PC-9 (cell line): ENCODE measurements around the gene SGSH. TPM values are rescaled to one million over a fixed set of nuclear protein-coding genes. Genes with fewer than 3 reads are reported as not detected.

Source experiments
- BruUV-seq: library from RNA; stranded (reverse); fragments of 400-500 nt; replicated peaks from 2 replicates; lab custom pipeline; 2021; lab: Mats Ljungman, UMichigan
- CTCF ChIA-PET: fragments of 300-600 bp; sonication (Branson Sonifier 250); formaldehyde crosslinking; loops from one replicate; lab custom pipeline; 2022; ENCODE audit warnings: antibody characterized with exemption; lab: Charles Lee
- POLR2A ChIA-PET: fragments of 300-600 bp; sonication (Branson Sonifier 250); formaldehyde crosslinking; loops from one replicate; lab custom pipeline; 2022; ENCODE audit warnings: antibody characterized with exemption; ENCODE audit not compliant: unreplicated experiment; lab: Charles Lee
- DNase-seq, 2 experiments: peaks; one replicate each; pipeline versions ENCODE4 v3.0.0 to v3.0.0-alpha.2; 2015 to 2022; ENCODE audit warnings: mixed read lengths in 1 of 2
- H2AFZ ChIP-seq: fragments of 200-600 bp; sonication (generic); 2 replicates; pipeline ENCODE4 v1.8.1; 2017; ENCODE audit warnings: antibody characterized with exemption
- H3F3A ChIP-seq: fragments of 200-600 bp; sonication (generic); 2 replicates; pipeline ENCODE4 v1.8.1; 2017; ENCODE audit warnings: antibody characterized with exemption, mild to moderate bottlenecking, low read depth; ENCODE audit not compliant: insufficient read depth
- H3K27ac ChIP-seq: fragments of 200-600 bp; sonication (generic); 2 replicates; pipeline ENCODE4 v1.6.1; 2016; ENCODE audit warnings: mixed run types
- H3K27me3 ChIP-seq: fragments of 200-600 bp; sonication (generic); 2 replicates; pipeline ENCODE4 v1.6.1; 2016; ENCODE audit warnings: low read depth, mixed run types; ENCODE audit not compliant: insufficient read depth
- H3K36me3 ChIP-seq: fragments of 200-600 bp; sonication (generic); 2 replicates; pipeline ENCODE4 v1.6.1; 2016; ENCODE audit warnings: low read depth, mixed run types
- H3K4me1 ChIP-seq: fragments of 200-600 bp; sonication (generic); replicated peaks from 2 replicates; pipeline ENCODE4 v1.6.1; 2016; ENCODE audit warnings: mixed run types; ENCODE audit not compliant: insufficient read depth
- H3K4me2 ChIP-seq: fragments of 200-600 bp; sonication (generic); 2 replicates; pipeline ENCODE4 v1.6.1; 2017; ENCODE audit warnings: mixed run types
- H3K4me3 ChIP-seq: fragments of 200-600 bp; sonication (generic); 2 replicates; pipeline ENCODE4 v1.6.1; 2016; ENCODE audit warnings: mixed run types
- H3K79me2 ChIP-seq: fragments of 200-600 bp; sonication (generic); 2 replicates; pipeline ENCODE4 v1.6.1; 2017; ENCODE audit warnings: low read depth, mixed run types
- H3K9me2 ChIP-seq: fragments of 200-600 bp; sonication (generic); 2 replicates; pipeline ENCODE4 v1.8.1; 2017; ENCODE audit warnings: mild to moderate bottlenecking; ENCODE audit not compliant: insufficient read depth
- H3K9me3 ChIP-seq: fragments of 200-600 bp; sonication (generic); 2 replicates; pipeline ENCODE4 v1.8.1; 2016; ENCODE audit warnings: low read depth; ENCODE audit not compliant: insufficient read depth
- H4K20me1 ChIP-seq: fragments of 200-600 bp; sonication (generic); 2 replicates; pipeline ENCODE4 v1.8.1; 2017; ENCODE audit not compliant: insufficient read depth
- EZH2 ChIP-seq: fragments of 200-600 bp; sonication (generic); IDR thresholded peaks from 2 replicates; pipeline ENCODE4 v1.8.0; 2017; ENCODE audit warnings: antibody characterized with exemption, low read depth
- intact Hi-C: fragments of 100-400 bp; cut with micrococcal nuclease; formaldehyde crosslinking; loops from one replicate; pipeline ENCODE4 v1.10.0; 2022; ENCODE audit not compliant: unreplicated experiment
- total RNA-seq: library from RNA; stranded (reverse); gene quantifications from 2 replicates; pipeline ENCODE4 v1.2.3, GENCODE V29; 2021
- TF ChIP-seq, protein P1 (sequence below): fragments of 200-600 bp; sonication (generic); conservative IDR thresholded peaks from 2 replicates; pipeline ENCODE4 v1.6.1; 2017; ENCODE audit warnings: mixed run types, antibody characterized with exemption, mild to moderate bottlenecking, moderate library complexity

SGSH gene
- total RNA-seq, 1 experiment from 2014 or later, result 28.4 TPM

DNA sequence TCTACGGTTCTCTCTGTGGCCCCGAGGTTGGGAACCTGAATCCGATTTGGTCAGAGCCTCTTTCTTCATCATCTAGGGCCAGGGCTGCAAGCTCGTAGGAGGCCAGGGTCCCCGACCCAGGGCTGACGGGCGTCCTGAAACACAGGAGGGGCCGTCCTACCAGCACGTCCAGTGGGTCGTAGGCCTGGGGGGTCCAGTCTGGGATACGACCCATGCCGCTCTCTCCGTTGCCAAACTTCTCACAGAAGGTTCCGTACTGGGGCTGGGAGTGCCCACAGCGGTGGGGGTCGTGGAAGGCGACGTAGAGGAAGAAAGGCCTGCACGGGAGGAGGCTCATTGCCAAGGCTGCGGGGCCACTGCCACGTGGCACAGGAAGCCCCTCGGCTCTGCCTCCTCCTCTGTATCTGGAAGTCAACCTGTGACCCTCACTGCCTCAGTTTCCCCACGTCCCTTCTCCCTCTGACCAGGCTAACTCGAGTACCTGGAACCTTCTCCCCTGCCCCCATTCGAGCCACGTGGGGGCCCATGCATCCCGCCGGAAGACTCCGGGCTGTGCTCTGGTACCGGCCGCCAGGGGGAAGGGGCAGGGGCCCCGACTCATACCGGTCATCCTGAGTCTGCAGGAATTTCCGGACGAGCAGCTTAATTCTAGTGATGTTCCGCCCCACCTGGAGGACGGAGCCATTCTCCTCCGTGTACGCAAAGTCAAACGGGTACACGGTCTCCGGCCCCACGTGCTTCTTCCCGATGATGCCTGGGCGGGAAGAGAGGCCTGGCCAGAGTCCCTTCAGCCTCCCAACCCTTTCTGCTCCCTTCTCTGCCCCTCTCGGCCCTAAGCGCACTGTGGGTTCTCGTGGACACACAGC lies 5.9 kb downstream of the SGSH start:
- Histone ChIP-seq H3K27me3 (no peaks in the 10 kb centered on the region), H3K79me2 (no peaks in the 10 kb centered on the region), H2AFZ (no peak overlapping the region), H3K36me3 (no peaks in the 10 kb centered on the region), H3K27ac (no peak overlapping the region), H4K20me1 (no peaks in the 10 kb centered on the region; the same call in 1 of the 2 replicates), H3K4me3 (no peak overlapping the region), H3K9me2 (no peaks in the 10 kb centered on the region), H3K4me1 (peaks cover 2% of the 10 kb centered on the region; the same call in 1 of the 2 replicates), H3F3A (no peaks in the 10 kb centered on the region), H3K4me2 (no peak overlapping the region), H3K9me3 (no peaks in the 10 kb centered on the region)
- TF ChIP-seq, protein P1, sequence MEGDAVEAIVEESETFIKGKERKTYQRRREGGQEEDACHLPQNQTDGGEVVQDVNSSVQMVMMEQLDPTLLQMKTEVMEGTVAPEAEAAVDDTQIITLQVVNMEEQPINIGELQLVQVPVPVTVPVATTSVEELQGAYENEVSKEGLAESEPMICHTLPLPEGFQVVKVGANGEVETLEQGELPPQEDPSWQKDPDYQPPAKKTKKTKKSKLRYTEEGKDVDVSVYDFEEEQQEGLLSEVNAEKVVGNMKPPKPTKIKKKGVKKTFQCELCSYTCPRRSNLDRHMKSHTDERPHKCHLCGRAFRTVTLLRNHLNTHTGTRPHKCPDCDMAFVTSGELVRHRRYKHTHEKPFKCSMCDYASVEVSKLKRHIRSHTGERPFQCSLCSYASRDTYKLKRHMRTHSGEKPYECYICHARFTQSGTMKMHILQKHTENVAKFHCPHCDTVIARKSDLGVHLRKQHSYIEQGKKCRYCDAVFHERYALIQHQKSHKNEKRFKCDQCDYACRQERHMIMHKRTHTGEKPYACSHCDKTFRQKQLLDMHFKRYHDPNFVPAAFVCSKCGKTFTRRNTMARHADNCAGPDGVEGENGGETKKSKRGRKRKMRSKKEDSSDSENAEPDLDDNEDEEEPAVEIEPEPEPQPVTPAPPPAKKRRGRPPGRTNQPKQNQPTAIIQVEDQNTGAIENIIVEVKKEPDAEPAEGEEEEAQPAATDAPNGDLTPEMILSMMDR, result no peak
- no peak for TF ChIP-seq EZH2
- DNase-seq, result no peak
- BruUV-seq, result no TSS peak
- CTCF ChIA-PET, result no interaction called here
- intact Hi-C loops, result no loop called here
- POLR2A ChIA-PET, result no interaction called here

DNA sequence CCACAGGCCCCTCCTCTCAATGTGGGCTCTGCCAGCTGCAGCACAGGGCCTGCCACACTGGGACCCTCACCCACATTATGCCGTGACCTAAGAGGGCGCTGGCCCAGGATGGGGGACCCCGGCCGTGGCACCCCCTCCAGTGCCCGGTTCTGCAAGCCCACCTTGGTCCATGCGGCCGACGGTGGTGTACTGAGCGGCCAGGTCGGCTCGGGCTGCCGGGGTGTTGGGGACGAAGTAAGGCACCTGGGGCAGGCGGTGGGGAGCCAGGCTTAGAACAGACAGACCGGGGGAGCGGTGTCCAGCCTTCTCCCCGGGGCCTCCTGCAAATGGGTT lies 6.5 kb downstream of the SGSH start:
- H3K36me3 ChIP-seq, result no peaks in the 10 kb centered on the region
- no peak overlapping the region for H3K27ac ChIP-seq
- ChIA-PET CTCF (no interaction called here), POLR2A (no interaction called here)
- no peaks in the 10 kb centered on the region for H3K79me2 ChIP-seq
- no peaks in the 10 kb centered on the region for H3K9me2 ChIP-seq
- intact Hi-C loops, result no loop called here
- no peaks in the 10 kb centered on the region; the same call in 1 of the 2 replicates for H4K20me1 ChIP-seq
- no peaks in the 10 kb centered on the region for H3K4me1 ChIP-seq
- no peak overlapping the region for H3K4me2 ChIP-seq
- no peaks in the 10 kb centered on the region for H3K27me3 ChIP-seq
- no TSS peak for BruUV-seq
- TF ChIP-seq, protein P1, result no peak
- TF ChIP-seq EZH2, result no peak
- H3F3A ChIP-seq, result no peaks in the 10 kb centered on the region
- DNase-seq, result no peak
- H2AFZ ChIP-seq, result no peak overlapping the region
- no peak overlapping the region for H3K4me3 ChIP-seq
- H3K9me3 ChIP-seq, result no peaks in the 10 kb centered on the region

DNA sequence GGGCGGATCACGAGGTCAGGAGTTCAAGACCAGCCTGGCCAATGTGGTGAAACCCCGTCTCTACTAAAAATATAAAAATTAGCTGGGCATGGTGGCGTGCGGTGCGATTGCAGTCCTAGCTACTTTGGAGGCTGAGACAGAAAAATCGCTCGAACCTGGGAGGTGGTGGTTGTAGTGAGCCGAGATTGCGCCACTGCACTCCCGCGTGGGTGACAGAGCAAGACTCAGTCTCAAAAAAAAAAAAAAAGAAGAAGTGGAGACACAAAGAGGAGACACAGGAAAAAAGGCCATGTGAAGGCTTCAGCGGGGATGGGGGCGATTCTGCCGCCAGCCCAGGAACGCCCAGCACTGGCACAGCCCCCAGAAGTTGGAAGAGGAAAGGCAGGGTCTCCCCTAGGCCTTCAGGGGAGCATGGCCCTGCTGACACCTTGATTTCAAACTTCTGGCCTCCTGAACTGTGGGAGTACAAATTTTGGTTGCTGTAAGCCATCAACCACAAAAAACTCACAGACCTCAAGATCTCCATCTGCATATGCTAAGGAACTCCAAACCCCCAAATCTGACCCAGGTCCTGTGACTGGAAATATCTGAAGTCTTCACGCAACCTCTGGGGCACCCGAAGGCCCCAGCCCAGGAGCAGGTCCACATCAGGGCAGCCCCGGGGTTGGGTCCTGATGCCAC lies 7.0 kb downstream of the SGSH start:
- DNase-seq, result no peak
- BruUV-seq, result no TSS peak
- Histone ChIP-seq H3K27me3 (no peaks in the 10 kb centered on the region), H3K27ac (no peak overlapping the region), H3K4me1 (no peaks in the 10 kb centered on the region), H4K20me1 (no peaks in the 10 kb centered on the region; the same call in 1 of the 2 replicates), H3K36me3 (no peaks in the 10 kb centered on the region), H3F3A (no peaks in the 10 kb centered on the region), H2AFZ (no peak overlapping the region), H3K79me2 (no peaks in the 10 kb centered on the region), H3K9me2 (no peaks in the 10 kb centered on the region), H3K4me2 (no peak overlapping the region), H3K4me3 (no peak overlapping the region), H3K9me3 (no peaks in the 10 kb centered on the region)
- intact Hi-C loops, result no loop called here
- POLR2A ChIA-PET, result no interaction called here
- CTCF ChIA-PET, result no interaction called here
- no peak for TF ChIP-seq EZH2
- TF ChIP-seq, protein P1, result no peak
